GM12875 (cell line): ENCODE measurements around the gene DRC1.

Experiments used
- H3K4me3 ChIP-seq: one replicate; pipeline ENCODE4 v1.5.1; 2011; ENCODE audit warnings: low read depth, low read length, control low read depth
- TF ChIP-seq, protein P1 (sequence below): IDR thresholded peaks from 2 replicates; pipeline ENCODE4 v1.5.1; 2011; ENCODE audit warnings: low read depth, mild to moderate bottlenecking, control low read depth, inconsistent platforms, low read length, moderate library complexity, borderline replicate concordance; ENCODE audit not compliant: insufficient read depth

Gene DRC1

GRCh38 chr2:26421961-26422360 is 20.2 kb downstream of the DRC1 start:
- TF ChIP-seq, protein P1, sequence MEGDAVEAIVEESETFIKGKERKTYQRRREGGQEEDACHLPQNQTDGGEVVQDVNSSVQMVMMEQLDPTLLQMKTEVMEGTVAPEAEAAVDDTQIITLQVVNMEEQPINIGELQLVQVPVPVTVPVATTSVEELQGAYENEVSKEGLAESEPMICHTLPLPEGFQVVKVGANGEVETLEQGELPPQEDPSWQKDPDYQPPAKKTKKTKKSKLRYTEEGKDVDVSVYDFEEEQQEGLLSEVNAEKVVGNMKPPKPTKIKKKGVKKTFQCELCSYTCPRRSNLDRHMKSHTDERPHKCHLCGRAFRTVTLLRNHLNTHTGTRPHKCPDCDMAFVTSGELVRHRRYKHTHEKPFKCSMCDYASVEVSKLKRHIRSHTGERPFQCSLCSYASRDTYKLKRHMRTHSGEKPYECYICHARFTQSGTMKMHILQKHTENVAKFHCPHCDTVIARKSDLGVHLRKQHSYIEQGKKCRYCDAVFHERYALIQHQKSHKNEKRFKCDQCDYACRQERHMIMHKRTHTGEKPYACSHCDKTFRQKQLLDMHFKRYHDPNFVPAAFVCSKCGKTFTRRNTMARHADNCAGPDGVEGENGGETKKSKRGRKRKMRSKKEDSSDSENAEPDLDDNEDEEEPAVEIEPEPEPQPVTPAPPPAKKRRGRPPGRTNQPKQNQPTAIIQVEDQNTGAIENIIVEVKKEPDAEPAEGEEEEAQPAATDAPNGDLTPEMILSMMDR, result no peak
- no peak overlapping the region for H3K4me3 ChIP-seq

DNA sequence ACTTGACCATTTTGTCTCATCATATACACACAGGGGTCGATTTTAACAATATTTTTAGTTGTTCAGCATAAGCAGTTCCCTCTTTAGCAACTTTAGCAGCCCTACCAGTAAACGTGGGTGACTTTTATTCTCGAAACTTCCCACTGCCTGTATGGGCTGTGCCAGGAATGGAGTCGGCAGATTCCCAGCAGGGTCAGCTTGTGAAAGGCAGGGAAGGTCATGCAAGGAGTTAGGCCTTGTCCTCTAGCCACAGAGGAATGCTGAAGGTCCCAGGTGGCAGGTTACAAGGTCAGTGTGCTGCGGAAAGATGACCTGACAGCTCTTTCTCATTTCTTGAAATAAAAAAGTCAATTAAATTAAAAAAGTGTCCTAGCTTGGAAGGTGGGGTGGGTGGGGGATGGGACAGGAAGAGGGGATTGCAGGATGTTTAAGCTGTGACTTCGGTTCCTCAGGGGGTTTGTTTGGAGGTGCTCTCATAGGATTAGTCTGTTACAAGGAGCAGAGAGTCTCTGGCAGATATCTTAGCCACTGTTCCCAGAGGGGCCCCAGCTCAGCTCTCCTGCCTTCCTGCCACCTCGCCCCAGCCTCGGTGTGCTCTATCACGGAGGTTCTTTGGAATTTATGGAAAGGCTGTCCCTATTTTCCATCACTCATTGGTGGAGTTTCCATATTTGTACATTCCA is 21.4 kb downstream of the DRC1 start:
- TF ChIP-seq, protein P1, result no peak

GRCh38 chr2:26423750-26424149 is 22.0 kb downstream of the DRC1 start:
- no peak overlapping the region for H3K4me3 ChIP-seq
- TF ChIP-seq, protein P1, result no peak

More for the DNA sequence above, 21.4 kb downstream of the DRC1 start:
- H3K4me3 ChIP-seq, result no peak overlapping the region

- TF ChIP-seq, protein P1, result no peak
- H3K4me3 ChIP-seq, result no peak overlapping the region
These were observed 22.5 kb downstream of the DRC1 start for GRCh38 chr2:26424221-26424620.

DNA sequence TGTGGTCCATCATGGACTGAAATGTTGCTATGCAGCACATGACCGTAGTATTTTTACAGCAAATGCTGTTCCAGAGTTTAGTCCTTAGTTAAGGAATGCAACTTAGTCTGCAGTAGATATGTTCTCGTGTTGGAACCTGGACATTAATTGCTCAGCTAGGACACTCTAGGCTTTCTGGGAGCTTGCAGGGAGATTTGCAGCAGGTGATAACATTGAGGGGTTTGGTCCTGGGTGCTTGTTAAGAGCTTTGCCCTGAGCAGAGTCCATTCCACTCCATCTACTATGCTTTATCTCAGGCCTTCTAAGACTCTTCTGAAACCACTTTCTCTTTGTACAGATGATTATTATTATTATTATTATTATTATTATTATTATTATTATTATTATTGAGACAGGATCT is 27.1 kb downstream of the DRC1 start:
- TF ChIP-seq, protein P1, result no peak
- H3K4me3 ChIP-seq, result no peak overlapping the region

GRCh38 chr2:26429779-26430578 is 28.3 kb downstream of the DRC1 start:
- no peak overlapping the region for H3K4me3 ChIP-seq
- TF ChIP-seq, protein P1, result no peak

DNA sequence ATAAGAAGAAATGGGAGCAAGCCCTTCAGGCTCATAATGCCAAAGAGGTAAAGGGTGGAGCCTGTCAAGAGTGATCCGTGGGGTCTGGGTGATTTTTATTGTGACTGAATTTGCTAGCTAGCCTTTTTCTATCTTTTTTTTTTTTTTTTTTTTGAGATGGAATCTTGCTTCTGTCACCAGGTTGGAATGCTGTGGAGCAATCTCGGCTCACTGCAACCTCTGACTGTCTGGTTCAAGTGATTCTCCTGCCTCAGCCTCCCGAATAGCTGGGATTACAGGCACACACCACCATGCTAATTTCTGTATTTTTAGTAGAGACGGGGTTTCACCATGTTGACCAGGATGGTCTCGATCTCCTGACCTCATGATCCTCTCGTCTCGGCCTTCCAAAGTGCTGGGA is 29.1 kb downstream of the DRC1 start:
- TF ChIP-seq, protein P1, result no peak
- H3K4me3 ChIP-seq, result no peak overlapping the region
